ENCODE measurements around the gene GARRE1. TPM values are rescaled to one million over a fixed set of nuclear protein-coding genes. Genes with fewer than 3 reads are reported as not detected.

GARRE1 gene
- total and polyA plus RNA-seq, 2 of the 13 experiments (the other 11 are each of a cell fraction or from before 2014, with no cell fraction given) = 8.0 to 11.7 TPM

- Histone ChIP-seq H3K79me2 (ENCODE audit: insufficient read depth, low read length) (peaks cover 15% of the 10 kb centered on the region), H3K27me3 (ENCODE audit: control insufficient read depth in 1 of 2, insufficient read depth in 2 of 2, low read length in 2 of 2) (no peaks in the 10 kb centered on the region), H3K9me3 (ENCODE audit: low read length) (no peaks in the 10 kb centered on the region), H3K9ac (ENCODE audit: insufficient read depth, low read depth, low read length) (no peak overlapping the region), H3K4me1 (ENCODE audit: insufficient read depth, low read length) (no peaks in the 10 kb centered on the region), H4K20me1 (ENCODE audit: insufficient read depth, low read length) (peaks cover 2% of the 10 kb centered on the region; the same call in 1 of the 2 replicates), H3K36me3 (replicated peaks in 1 of 2; ENCODE audit: control insufficient read depth in 1 of 2, insufficient read depth in 2 of 2, low read length in 2 of 2) (peaks cover 0 to 3% of the 10 kb centered on the region in 2 experiments; a peak in 1 of 5 replicates), H2AFZ (ENCODE audit: low read length) (no peak overlapping the region), H3K4me3 (replicated peaks in 1 of 3; ENCODE audit: insufficient read depth in 1 of 3, low read depth in 2 of 3, low read length in 3 of 3) (no peak overlapping the region), H3K4me2 (ENCODE audit: low read depth, low read length) (no peak overlapping the region), H3K27ac (ENCODE audit: extremely low read length, insufficient read depth, low read length) (no peak overlapping the region)
- BruUV-seq (replicated peaks) = no TSS peak
- FAIRE-seq (no peak), ATAC-seq (no peak), DNase-seq (ENCODE audit: low spot score) (no peak)
- POLR2A ChIA-PET = no interaction called here
- CTCF ChIA-PET (ENCODE audit: low intra/inter-chr PET ratio, low total read pairs) = no interaction called here
- intact Hi-C loops (cut with micrococcal nuclease; ENCODE audit: unreplicated experiment) (no loop called here), in situ Hi-C loops (cut with HindIII; ENCODE audit: extremely low pct_ligation_motif_present, low pct_unique_long_range_greater_than_20kb) (no loop called here)
- WGBS (ENCODE audit: low lambda C conversion rate) = 96% methylated on average over 2 of the region's 2 CpGs
- TF ChIP-seq ZBTB7B (CRISPR knock-in tag; IDR thresholded peaks at IDR 0.05) = no peak
- no peak for TF ChIP-seq ZNF780A (CRISPR knock-in tag; IDR thresholded peaks at IDR 0.05)
- TF ChIP-seq HOXA3 (CRISPR knock-in tag; IDR thresholded peaks at IDR 0.05) = no peak
- no peak for TF ChIP-seq ZFYVE20 (CRISPR knock-in tag; IDR thresholded peaks at IDR 0.05; ENCODE audit: borderline replicate concordance, low read depth)
- TF ChIP-seq CCAR2 (optimal IDR thresholded peaks at IDR 0.05; ENCODE audit: low read depth, low read length) = no peak
- no peak for TF ChIP-seq ZNF350 (CRISPR knock-in tag; IDR thresholded peaks at IDR 0.05; ENCODE audit: borderline replicate concordance, low read depth)
- TF ChIP-seq ZNF720 (CRISPR knock-in tag; IDR thresholded peaks at IDR 0.05) = no peak
- TF ChIP-seq ZNF407 (CRISPR knock-in tag; IDR thresholded peaks at IDR 0.05; ENCODE audit: not compliant biosample characterization) = no peak
- no peak for TF ChIP-seq MEIS1 (CRISPR knock-in tag; IDR thresholded peaks at IDR 0.05; ENCODE audit: borderline replicate concordance)
- TF ChIP-seq, protein P1, sequence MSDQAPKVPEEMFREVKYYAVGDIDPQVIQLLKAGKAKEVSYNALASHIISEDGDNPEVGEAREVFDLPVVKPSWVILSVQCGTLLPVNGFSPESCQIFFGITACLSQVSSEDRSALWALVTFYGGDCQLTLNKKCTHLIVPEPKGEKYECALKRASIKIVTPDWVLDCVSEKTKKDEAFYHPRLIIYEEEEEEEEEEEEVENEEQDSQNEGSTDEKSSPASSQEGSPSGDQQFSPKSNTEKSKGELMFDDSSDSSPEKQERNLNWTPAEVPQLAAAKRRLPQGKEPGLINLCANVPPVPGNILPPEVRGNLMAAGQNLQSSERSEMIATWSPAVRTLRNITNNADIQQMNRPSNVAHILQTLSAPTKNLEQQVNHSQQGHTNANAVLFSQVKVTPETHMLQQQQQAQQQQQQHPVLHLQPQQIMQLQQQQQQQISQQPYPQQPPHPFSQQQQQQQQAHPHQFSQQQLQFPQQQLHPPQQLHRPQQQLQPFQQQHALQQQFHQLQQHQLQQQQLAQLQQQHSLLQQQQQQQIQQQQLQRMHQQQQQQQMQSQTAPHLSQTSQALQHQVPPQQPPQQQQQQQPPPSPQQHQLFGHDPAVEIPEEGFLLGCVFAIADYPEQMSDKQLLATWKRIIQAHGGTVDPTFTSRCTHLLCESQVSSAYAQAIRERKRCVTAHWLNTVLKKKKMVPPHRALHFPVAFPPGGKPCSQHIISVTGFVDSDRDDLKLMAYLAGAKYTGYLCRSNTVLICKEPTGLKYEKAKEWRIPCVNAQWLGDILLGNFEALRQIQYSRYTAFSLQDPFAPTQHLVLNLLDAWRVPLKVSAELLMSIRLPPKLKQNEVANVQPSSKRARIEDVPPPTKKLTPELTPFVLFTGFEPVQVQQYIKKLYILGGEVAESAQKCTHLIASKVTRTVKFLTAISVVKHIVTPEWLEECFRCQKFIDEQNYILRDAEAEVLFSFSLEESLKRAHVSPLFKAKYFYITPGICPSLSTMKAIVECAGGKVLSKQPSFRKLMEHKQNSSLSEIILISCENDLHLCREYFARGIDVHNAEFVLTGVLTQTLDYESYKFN (CRISPR knock-in tag; conservative IDR thresholded peaks at IDR 0.05) = no peak
- TF ChIP-seq TEAD2 (CRISPR knock-in tag; IDR thresholded peaks at IDR 0.05) = no peak
- TF ChIP-seq EHMT2 (IDR thresholded peaks at IDR 0.05; ENCODE audit: borderline replicate concordance, low read depth, low read length) = no peak
- TF ChIP-seq, protein P2, sequence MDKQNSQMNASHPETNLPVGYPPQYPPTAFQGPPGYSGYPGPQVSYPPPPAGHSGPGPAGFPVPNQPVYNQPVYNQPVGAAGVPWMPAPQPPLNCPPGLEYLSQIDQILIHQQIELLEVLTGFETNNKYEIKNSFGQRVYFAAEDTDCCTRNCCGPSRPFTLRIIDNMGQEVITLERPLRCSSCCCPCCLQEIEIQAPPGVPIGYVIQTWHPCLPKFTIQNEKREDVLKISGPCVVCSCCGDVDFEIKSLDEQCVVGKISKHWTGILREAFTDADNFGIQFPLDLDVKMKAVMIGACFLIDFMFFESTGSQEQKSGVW (CRISPR knock-in tag; IDR thresholded peaks at IDR 0.05; ENCODE audit: borderline replicate concordance) = no peak
Measured at GRCh38 chr19:34284505-34284904, 30.2 kb downstream of the GARRE1 start.
